NCI-H1105 treated with DMSO at 0.1 percent for 48 hours (cell line): ENCODE measurements around the gene CRIP1.

Experiments used
- DNase-seq: peaks from one replicate; lab custom pipeline; 2025; lab: John Stamatoyannopoulos, UW

The CRIP1 gene

GRCh38 chr14:105470350-105471296 lies 16.1 kb upstream of the CRIP1 start:
- no peak for DNase-seq

- no peak for DNase-seq
Observed at GRCh38 chr14:105471297-105471821, 15.3 kb upstream of the CRIP1 start.

- no peak for DNase-seq
Observed at GRCh38 chr14:105471823-105472485, 14.7 kb upstream of the CRIP1 start.

GRCh38 chr14:105472486-105472991 lies 14.1 kb upstream of the CRIP1 start:
- DNase-seq: no peak

GRCh38 chr14:105473033-105473676 lies 13.5 kb upstream of the CRIP1 start:
- peak; percentile 52 for DNase-seq

- peak; percentile 82 for DNase-seq
Observed at GRCh38 chr14:105473677-105474482, 12.8 kb upstream of the CRIP1 start.

- peak; percentile 59 for DNase-seq
Observed at GRCh38 chr14:105474483-105475268, 12.0 kb upstream of the CRIP1 start, which contains the start of gene CRIP2. TSS of gene CRIP2 (plus strand) at chr14:105474821. CDS start at chr14:105474863, 42 bp downstream.

GRCh38 chr14:105475269-105476096 lies 11.2 kb upstream of the CRIP1 start:
- no peak for DNase-seq

GRCh38 chr14:105476097-105476830 lies 10.4 kb upstream of the CRIP1 start:
- DNase-seq: no peak

GRCh38 chr14:105476831-105477659 lies 9.6 kb upstream of the CRIP1 start:
- no peak for DNase-seq

GRCh38 chr14:105477660-105478397 lies 8.9 kb upstream of the CRIP1 start:
- no peak for DNase-seq

- DNase-seq: no peak
Observed at GRCh38 chr14:105478398-105479251, 8.1 kb upstream of the CRIP1 start.

GRCh38 chr14:105479431-105480158 lies 7.1 kb upstream of the CRIP1 start:
- DNase-seq: no peak

GRCh38 chr14:105480199-105480746 lies 6.4 kb upstream of the CRIP1 start:
- no peak for DNase-seq
